GM18861 (cell line): ENCODE results near the gene RGS14.
"Not testable (repeated sequence)": the region's sequence is repeated elsewhere in the genome, so short reads cannot be mapped to it uniquely, and the experiment has no call there.

ENCODE experiments used
- ATAC-seq: cut with Tn5 transposase; IDR thresholded peaks from one replicate; pipeline ENCODE4 v1.9.1; 2021; ENCODE audit not compliant: unreplicated experiment

RGS14 gene

GRCh38 chr5:177399997-177400868 lies 42.5 kb downstream of the RGS14 start, which contains the start of gene PFN3:
Gene PFN3 (minus strand): TSS chr5:177400661. CDS start chr5:177400576, 85 bp downstream.
- no peak for ATAC-seq

GRCh38 chr5:177402271-177403043 lies 44.7 kb downstream of the RGS14 start:
- no peak for ATAC-seq

- peak; percentile 5 for ATAC-seq
These were observed 45.5 kb downstream of the RGS14 start for GRCh38 chr5:177403102-177403791.

- ATAC-seq = peak; percentile 69
These were observed 46.3 kb downstream of the RGS14 start for GRCh38 chr5:177403792-177404640.

GRCh38 chr5:177404641-177405179 lies 47.0 kb downstream of the RGS14 start:
- no peak for ATAC-seq

- ATAC-seq = no peak
These were observed 47.6 kb downstream of the RGS14 start for GRCh38 chr5:177405312-177405711.

GRCh38 chr5:177405805-177406204 lies 48.1 kb downstream of the RGS14 start:
- ATAC-seq = no peak

GRCh38 chr5:177409043-177409801 lies 51.5 kb downstream of the RGS14 start, which contains the start of gene F12:
Gene F12 (minus strand): TSS chr5:177409564. CDS start chr5:177409527, 37 bp downstream.
- no peak for ATAC-seq

- ATAC-seq = no peak
These were observed 52.9 kb downstream of the RGS14 start for GRCh38 chr5:177410575-177410974.

GRCh38 chr5:177412603-177413233 lies 55.0 kb downstream of the RGS14 start:
- ATAC-seq = peak; percentile 71

- no peak for ATAC-seq
These were observed 56.8 kb downstream of the RGS14 start for GRCh38 chr5:177414481-177414880.

- not testable (repeated sequence) for ATAC-seq
These were observed 59.4 kb downstream of the RGS14 start for GRCh38 chr5:177417081-177417480.

GRCh38 chr5:177419046-177419445 lies 61.3 kb downstream of the RGS14 start:
- ATAC-seq = no peak

- ATAC-seq = not testable (repeated sequence)
These were observed 62.7 kb downstream of the RGS14 start for GRCh38 chr5:177420472-177420871.

GRCh38 chr5:177421062-177421798 lies 63.5 kb downstream of the RGS14 start:
- ATAC-seq = no peak
